CD4-positive, alpha-beta T cell treated with Interleukin-1 beta for 1 hour (primary cell): ENCODE data around the gene CAMSAP2.

ENCODE experiments used
- DNase-seq, 2 donors: peaks; one replicate each; pipeline ENCODE4 v3.0.0-alpha.2; 2020 to 2022

Gene CAMSAP2

DNA sequence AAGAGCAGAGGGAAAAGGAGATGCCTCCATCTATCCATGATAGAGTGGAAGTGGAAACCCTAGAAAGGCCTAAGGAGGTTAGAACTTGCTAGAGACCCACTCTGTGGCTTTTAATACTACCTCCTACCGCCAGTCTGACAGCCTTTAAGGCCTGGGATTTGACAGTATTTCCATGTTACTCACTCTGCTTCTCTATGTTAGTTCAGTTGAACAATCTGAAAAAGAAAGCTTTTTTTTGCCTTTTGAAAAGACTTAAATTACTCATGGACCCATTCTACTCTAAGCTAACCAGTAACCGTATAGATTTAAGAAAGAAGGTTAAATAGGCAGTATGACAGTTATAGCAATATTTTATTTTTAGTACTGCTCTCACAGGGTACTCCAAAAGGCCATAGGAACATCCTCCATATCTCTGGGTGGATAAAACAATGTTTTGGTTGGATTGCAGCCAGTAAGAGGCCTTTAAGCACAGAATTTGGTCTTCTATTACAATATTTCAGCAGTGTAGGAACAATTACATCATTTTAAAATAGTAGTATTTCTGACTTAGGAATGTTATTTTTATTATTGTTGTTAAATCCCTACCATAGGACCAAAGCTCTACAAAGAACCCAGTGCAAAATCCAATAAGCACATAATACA, 118.1 kb downstream of the CAMSAP2 start:
- DNase-seq = no peak

GRCh38 chr1:200857804-200858203, 119.1 kb downstream of the CAMSAP2 start:
- DNase-seq = no peak

DNA sequence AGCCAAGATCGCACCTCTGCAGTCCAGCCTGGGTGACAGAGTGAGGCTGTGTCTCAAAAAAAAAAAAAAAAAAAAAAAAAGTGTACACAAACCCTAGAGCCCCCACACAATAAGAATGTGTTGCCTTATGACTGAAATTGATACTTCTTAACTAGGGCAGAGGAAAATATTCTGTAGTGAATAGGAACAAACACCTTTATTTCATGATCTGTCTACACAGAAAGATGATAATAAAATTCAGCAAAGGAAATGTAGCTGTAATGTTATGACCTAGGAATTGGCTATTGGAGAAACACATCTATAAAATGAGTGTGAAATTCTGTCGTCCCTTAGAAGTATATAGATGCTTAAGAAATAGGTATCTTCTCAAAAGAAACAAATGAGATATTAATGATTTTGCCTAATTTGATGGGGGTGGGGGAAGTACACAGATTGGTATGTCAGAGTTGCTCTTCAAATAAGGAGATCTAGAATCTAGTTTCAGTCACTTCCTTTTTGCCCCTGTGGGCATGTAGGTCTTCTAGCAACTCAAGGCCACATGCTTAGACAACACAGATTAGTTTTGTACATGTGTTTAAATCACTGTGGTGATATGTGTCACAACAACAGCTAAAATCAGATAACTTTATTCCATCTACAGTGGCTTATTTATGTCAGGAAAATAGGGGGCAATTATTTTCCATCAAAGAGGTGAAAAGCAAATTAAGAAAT, 123.4 kb downstream of the CAMSAP2 start:
- peak in 1 of 2 donors; percentile 50 for DNase-seq

DNA sequence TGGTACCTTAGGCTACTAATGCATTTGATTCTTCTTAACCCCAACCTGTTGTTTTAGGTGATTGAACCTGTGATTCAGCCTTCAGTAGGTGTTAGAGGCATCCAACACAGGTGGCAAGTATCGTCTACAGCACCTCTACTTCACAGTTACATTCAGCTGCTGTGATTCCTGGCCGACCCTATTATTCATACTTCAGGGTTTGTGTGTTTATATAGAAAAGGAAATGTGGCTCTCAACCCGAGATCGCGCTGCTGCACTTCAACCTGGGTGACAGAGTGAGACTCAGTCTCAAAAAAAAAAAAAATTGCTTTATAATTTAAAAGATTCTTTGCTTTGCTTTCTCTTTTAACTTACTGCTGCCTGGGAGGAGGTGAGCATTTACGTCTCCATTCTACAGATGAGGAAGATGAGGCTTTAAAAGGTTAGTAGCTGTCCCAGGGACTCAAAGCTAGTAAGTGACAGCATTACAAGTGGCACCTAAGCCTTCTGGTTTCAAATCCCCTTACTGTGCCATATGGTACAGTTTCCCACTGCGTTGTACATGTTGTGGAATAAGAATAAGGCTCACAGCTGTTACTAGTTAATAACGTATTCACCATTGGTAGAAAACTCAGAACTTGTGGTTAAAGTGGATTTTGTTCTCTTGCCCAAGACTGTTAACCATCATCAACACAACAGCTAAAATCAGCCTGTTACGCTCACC, 124.2 kb downstream of the CAMSAP2 start:
- DNase-seq = no peak

DNA sequence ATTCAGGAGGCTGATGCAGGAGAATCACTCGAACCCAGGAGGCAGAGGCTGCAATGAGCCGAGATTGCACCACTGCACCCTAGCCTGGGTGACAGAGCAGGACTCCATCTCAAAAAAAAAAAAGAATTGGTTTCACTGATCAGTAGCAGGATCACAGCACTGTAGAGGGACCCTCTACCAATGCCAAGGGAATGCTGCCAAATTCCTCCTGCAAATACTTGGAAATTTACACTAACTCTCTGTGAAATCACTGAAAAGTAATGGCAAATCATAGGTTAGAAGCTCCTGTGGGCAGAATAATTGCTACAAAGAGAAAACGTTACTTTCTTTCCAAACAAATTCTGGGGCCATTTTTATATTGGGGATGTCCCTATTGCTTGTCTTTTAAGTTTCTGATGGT, 127.4 kb downstream of the CAMSAP2 start:
- DNase-seq = no peak

- DNase-seq = no peak
Observed at GRCh38 chr1:200866521-200866920, 127.8 kb downstream of the CAMSAP2 start.

GRCh38 chr1:200867018-200867811, 128.5 kb downstream of the CAMSAP2 start:
- DNase-seq = no peak

DNA sequence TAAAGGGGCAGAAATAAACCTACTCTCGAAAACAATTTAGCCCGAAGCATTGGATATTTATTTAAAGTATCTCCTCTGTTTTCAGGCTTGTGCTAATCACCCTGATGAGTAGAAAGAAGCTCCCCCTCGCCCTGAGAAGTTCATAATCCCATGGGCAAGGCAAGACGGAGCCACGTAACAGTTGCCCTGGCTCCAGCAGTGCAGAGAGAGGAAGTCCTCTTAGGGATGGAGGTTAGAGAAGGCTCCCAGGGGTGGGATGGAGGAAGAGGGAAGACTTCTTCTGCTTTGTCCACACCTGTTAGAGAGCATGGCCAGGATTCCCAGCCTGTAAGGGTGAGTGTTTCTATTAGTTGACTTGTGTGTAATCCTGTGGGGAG, 130.7 kb downstream of the CAMSAP2 start:
- DNase-seq = no peak

DNA sequence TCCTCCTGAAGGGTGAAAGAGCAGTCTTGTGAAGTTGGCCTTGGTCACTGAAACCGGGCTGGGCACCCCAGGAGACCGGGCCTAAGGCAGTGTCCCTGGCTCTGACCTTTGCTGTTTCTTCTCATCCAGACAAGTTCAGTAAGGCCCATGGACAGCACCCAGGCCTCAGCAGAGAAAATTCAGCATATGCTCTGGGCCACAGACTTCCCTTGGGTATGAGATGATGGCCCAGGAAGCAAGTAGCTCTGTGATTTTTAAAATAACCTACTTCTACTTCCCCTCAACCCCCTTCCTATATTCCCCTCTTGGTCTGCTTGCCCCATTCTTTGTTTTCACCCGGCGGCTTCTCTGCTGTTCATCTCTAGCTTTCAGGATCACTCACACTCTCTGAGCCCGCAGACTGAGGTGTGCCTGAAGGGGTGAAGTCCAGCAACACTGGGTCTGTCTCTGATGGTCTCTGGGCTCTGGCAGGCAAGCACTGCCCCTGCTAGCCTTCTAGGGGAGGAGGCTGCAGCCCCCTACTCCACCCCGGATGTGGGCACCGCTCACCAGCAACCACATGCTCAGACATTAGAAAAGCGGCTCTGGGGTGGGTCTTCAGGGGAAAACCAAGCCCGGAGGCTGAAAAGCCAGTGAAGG, 131.2 kb downstream of the CAMSAP2 start:
- DNase-seq = peak; percentile 36 to 42

DNA sequence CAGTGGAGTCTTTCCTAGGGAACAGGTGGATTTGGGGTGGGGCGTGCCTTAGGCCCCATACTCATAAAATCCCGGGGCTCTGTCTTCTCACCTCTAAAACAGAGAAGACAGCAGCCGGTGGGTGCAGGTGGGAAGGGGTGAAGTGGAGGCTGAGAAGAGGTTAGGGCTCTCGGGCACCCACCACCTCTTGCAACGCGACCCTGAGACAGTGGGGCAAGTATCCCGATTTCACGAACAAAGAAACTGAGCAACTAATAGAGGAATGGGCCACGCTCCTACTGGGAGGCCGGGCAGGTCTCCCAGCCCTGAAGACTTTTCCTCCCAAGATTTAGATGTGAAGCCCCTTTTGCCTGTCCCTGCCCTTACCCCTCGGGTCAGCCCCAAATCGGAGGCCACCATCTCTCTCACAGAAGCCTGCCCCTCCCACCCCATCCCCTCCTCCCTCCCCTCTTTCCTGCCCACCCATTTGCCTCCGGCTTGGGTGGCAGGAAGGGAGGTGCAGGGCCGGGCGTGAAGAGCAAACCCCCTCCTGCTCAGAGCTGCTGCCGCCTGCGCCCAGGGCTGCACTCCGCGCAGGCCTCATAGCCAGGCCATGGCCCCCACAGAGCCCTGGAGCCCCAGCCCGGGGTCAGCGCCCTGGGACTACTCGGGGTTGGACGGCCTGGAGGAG, 133.9 kb downstream of the CAMSAP2 start, which contains the start of gene GPR25:
Gene GPR25, plus strand, starts transcription at position 536 of the 670 bp plus-strand sequence. Its CDS starts 57 bp downstream, at position 593.
- DNase-seq = no peak

- DNase-seq = no peak
Observed at GRCh38 chr1:200873116-200873670, 134.5 kb downstream of the CAMSAP2 start.

GRCh38 chr1:200873671-200874397, 135.1 kb downstream of the CAMSAP2 start:
- DNase-seq = no peak

- no peak for DNase-seq
Observed at GRCh38 chr1:200874694-200875093, 136.0 kb downstream of the CAMSAP2 start.

DNA sequence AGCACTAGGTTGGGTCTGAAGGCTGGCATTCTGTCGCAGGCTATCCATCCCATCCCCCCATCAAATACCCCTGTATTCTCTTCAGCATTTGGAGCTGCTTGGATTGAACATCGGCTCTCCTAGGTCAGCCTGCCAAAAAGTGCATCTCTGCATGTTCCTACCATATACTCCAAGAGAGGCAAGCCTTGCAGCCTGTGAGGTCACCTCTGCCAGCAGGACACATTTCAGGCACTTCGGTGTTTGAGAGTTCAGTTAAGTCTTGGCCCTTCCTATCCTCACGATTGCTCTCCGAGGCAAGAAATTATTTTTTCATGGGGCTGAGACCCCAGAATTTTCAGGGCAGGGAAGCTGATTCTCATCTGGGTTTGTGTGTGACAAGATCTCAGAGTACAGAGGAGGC, 136.7 kb downstream of the CAMSAP2 start:
- DNase-seq = no peak

DNA sequence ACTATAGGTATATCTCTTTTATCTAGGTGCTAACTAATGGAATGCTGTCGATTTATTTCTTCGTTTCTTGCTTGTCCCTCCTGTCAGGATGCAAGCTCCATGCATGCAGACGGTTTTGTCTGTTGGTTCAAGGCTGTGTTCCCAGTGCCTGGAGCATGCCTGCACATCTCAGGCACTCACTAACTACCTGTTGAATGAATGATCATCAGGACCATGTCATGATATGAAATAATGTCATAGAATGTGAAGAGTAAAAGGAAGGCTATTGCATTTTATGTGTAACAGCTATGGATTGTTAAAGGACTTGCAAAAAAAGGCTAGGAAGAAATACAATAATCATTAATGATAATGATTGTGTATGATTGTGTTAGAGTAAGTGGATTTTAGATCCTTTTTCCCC, 138.3 kb downstream of the CAMSAP2 start:
- DNase-seq = no peak

GRCh38 chr1:200877839-200878551, 139.3 kb downstream of the CAMSAP2 start:
- DNase-seq = peak in 1 of 2 donors; percentile 35

GRCh38 chr1:200880212-200880611, 141.5 kb downstream of the CAMSAP2 start:
- DNase-seq = no peak

GRCh38 chr1:200883118-200883517, 144.4 kb downstream of the CAMSAP2 start:
- no peak for DNase-seq

- DNase-seq = no peak
Observed at GRCh38 chr1:200885623-200886402, 147.1 kb downstream of the CAMSAP2 start.
